Effector memory CD4-positive, alpha-beta T cell (primary cell): Measurements from ENCODE around the gene LLGL1.

Experiments
- DNase-seq, 3 donors: peaks; one replicate each; pipeline ENCODE4 v3.0.0-alpha.2; 2020
- H3K27ac ChIP-seq: 2 replicates; pipeline ENCODE4 v1.7.0; 2013; ENCODE audit warnings: mild to moderate bottlenecking, low read length, moderate library complexity; ENCODE audit not compliant: insufficient read depth, poor library complexity, severe bottlenecking
- H3K27me3 ChIP-seq: replicated peaks from 2 replicates; pipeline ENCODE4 v1.7.0; 2013; ENCODE audit warnings: mild to moderate bottlenecking, low read length; ENCODE audit not compliant: insufficient read depth, control insufficient read depth, poor library complexity, severe bottlenecking
- H3K36me3 ChIP-seq: 2 replicates; pipeline ENCODE4 v1.7.0; 2013; ENCODE audit warnings: mild to moderate bottlenecking, low read length, moderate library complexity; ENCODE audit not compliant: control insufficient read depth, insufficient read depth
- H3K4me1 ChIP-seq: 2 replicates; pipeline ENCODE4 v1.7.0; 2013; ENCODE audit warnings: low read length, mild to moderate bottlenecking; ENCODE audit not compliant: control insufficient read depth, insufficient read depth, poor library complexity, severe bottlenecking
- H3K4me3 ChIP-seq: 2 replicates; pipeline ENCODE4 v1.7.0; 2013; ENCODE audit warnings: low read length, low read depth, mild to moderate bottlenecking; ENCODE audit not compliant: insufficient read depth, poor library complexity, severe bottlenecking
- H3K9me3 ChIP-seq: 2 replicates; pipeline ENCODE4 v1.7.0; 2013; ENCODE audit warnings: mild to moderate bottlenecking, low read length, moderate library complexity; ENCODE audit not compliant: control insufficient read depth

LLGL1 gene

DNA sequence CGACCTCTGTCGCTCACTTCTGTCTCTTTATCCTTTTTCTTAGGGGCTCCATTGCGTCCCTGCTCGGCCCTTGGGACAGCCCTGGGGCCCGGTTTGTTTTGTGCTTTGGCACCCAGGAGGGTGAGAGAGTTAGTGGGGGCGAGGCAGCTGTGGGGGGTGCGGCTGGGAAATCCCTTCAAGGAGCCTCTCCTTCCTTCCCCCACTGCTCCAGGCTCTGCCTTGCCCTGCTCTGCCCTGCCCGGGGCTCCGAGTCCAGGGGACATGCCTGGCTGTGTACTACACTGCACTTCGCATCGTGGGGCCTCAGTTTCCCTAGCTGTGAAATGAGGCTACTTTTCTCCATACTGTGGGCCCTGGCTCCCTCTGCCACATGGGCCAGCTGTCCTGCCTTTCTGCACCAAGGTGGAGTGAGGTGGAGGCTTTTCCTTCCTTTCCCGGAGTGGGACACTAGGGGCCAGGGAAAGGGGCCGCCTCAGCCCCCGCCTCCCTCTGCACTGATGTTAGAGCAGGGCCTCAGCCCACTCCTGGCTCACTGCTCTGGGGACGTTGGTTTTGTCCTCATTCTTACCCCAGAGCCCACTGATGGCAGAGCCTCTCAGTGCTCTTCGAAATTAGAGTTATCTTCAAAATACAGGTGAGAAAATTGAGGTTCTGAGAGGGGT, 980 bp downstream of the LLGL1 start:
- peak overlapping the region; percentile 50 for H3K27ac ChIP-seq
- no peaks in the 10 kb centered on the region for H3K27me3 ChIP-seq
- H3K4me1 ChIP-seq = peaks cover 18% of the 10 kb centered on the region
- DNase-seq = no peak
- H3K4me3 ChIP-seq = peak overlapping the region; percentile 66
- H3K9me3 ChIP-seq = no peaks in the 10 kb centered on the region
- no peaks in the 10 kb centered on the region for H3K36me3 ChIP-seq

- Histone ChIP-seq H3K27me3 (no peaks in the 10 kb centered on the region), H3K4me3 (no peak overlapping the region), H3K27ac (no peak overlapping the region), H3K36me3 (peaks cover 3% of the 10 kb centered on the region), H3K4me1 (peaks cover 18% of the 10 kb centered on the region), H3K9me3 (no peaks in the 10 kb centered on the region)
- no peak for DNase-seq
Measured at GRCh38 chr17:18227635-18228034, 2.2 kb downstream of the LLGL1 start.

DNA sequence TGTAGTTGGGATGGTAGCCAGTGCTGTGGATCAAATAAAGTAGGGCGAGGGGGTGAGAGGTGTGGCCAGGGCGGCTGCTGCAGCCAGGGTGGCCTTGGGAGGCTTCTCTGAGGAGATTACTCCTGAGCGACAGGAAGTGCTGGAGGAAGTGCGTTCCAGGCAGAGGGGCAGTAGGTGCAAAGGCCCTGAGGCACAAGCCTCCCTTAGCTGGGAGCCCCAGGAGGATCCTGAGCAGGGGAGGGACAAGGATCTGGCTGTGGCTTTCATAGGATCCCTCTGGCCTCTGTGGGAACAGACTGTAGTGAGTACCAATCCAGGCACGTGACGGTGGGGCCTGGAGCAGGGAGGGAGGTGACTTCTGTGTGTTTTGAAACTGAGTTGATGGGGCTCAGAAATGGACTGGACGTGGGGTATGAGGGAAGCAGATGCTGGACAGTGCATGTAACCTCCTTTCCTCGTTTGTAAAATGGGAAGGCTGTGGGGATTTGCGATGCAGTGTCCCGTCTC, 2.8 kb downstream of the LLGL1 start:
- Histone ChIP-seq H3K9me3 (no peaks in the 10 kb centered on the region), H3K27ac (no peak overlapping the region), H3K4me3 (no peak overlapping the region), H3K36me3 (peaks cover 9% of the 10 kb centered on the region), H3K27me3 (no peaks in the 10 kb centered on the region), H3K4me1 (peaks cover 18% of the 10 kb centered on the region)
- DNase-seq = no peak

DNA sequence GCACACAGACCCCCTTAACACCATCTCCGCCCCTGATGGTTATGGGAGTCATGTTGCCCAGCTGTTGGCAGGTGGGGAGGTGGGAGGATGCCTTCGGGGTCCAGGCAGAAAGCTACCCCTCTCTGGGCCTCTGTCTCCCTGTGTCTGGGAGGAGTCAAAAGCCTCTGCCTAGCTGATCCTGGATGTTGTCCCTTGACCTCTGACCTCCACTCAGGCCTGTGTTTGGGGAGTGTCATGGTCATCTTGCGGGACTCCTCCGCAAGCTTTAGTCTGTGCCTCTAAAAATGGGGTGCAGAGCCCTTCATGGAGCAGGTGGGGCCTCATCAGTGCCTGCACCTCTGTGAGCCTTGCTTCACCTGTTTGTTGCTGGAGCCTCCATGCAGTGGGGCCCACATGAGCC, 3.8 kb downstream of the LLGL1 start:
- Histone ChIP-seq H3K27ac (no peak overlapping the region), H3K9me3 (no peaks in the 10 kb centered on the region), H3K27me3 (no peaks in the 10 kb centered on the region), H3K36me3 (peaks cover 19% of the 10 kb centered on the region), H3K4me3 (no peak overlapping the region), H3K4me1 (peaks cover 18% of the 10 kb centered on the region)
- DNase-seq = no peak

DNA sequence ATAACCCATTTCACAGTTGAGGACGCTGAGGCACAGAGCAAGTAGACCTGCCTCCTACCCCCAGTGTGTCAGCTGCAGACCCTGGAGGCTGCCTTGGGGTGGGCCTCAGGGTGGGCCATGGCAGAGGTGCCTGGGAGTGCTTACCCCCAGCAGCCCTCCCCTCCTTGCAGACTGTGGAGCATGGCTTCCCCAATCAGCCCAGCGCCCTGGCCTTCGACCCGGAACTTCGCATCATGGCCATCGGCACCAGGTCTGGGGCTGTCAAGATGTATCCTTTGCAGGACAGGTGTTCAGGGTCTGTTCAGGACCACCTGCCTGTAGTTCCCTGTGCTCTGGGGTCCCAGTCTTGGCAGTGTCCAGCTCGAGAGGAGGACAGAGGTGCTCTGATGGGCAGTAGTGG, 4.3 kb downstream of the LLGL1 start:
- no peak for DNase-seq
- Histone ChIP-seq H3K36me3 (peaks cover 24% of the 10 kb centered on the region), H3K9me3 (no peaks in the 10 kb centered on the region), H3K27ac (no peak overlapping the region), H3K4me1 (peaks cover 16% of the 10 kb centered on the region), H3K4me3 (no peak overlapping the region), H3K27me3 (no peaks in the 10 kb centered on the region)

- no peaks in the 10 kb centered on the region for H3K9me3 ChIP-seq
- no peak overlapping the region for H3K27ac ChIP-seq
- H3K36me3 ChIP-seq = peaks cover 27% of the 10 kb centered on the region
- no peaks in the 10 kb centered on the region for H3K27me3 ChIP-seq
- no peak for DNase-seq
- H3K4me3 ChIP-seq = no peak overlapping the region
- H3K4me1 ChIP-seq = peaks cover 12% of the 10 kb centered on the region
Measured at GRCh38 chr17:18230288-18231141, 5.1 kb downstream of the LLGL1 start.

DNA sequence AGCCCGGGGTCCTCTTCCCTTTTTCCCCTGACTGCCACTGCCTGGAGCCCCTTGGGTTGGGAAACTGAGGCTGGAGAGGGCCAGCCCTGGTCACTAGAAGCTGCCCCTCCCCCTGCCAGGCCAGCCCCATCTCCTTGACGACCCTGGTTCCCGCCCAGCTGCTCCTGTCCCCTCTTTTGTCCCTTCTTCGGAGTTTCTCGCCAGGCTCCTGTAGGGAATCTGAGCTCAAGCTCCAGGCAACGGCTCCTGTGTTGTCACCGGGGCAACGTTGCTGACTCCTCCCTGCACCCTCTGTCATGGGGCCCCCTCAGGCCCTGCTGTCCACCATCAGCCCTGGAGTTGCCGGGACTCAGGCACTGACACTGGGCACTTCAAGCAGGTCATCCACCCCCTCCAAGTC, 5.7 kb downstream of the LLGL1 start:
- H3K4me1 ChIP-seq = peaks cover 10% of the 10 kb centered on the region
- H3K9me3 ChIP-seq = no peaks in the 10 kb centered on the region
- DNase-seq = no peak
- no peak overlapping the region for H3K4me3 ChIP-seq
- no peaks in the 10 kb centered on the region for H3K27me3 ChIP-seq
- peaks cover 27% of the 10 kb centered on the region for H3K36me3 ChIP-seq
- no peak overlapping the region for H3K27ac ChIP-seq

DNA sequence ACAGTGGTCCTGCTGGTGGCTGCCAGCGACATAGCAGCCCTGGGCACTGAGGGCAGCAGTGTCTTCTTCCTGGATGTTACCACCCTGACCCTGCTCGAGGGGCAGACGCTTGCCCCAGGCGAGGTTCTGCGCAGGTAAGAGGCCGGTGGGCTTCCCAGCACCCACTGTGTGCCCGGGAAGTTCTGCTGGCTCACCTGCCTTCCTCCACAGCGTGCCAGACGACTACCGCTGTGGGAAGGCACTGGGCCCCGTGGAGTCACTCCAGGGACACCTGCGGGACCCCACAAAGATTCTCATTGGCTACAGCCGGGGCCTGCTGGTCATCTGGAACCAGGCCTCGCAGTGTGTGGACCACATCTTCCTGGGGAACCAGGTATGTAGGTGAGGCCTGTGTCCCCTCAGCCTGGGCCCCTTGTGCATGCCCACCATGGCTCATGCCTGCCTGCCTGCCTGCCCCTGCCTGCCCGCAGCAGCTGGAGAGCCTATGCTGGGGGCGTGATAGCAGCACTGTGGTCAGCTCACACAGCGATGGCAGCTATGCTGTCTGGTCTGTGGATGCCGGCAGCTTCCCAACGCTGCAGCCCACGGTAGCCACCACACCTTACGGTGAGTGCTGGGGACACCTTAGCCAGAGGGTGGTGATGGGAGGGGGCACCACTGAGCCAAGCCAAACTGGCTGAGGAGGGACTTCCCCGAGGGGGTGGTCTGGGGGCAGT, 8.5 kb downstream of the LLGL1 start:
- Histone ChIP-seq H3K36me3 (peaks cover 37% of the 10 kb centered on the region), H3K4me3 (no peak overlapping the region), H3K27ac (no peak overlapping the region)

GRCh38 chr17:18234853-18235380, 9.5 kb downstream of the LLGL1 start:
- Histone ChIP-seq H3K4me1 (no peaks in the 10 kb centered on the region), H3K9me3 (no peaks in the 10 kb centered on the region), H3K4me3 (no peak overlapping the region), H3K27ac (no peak overlapping the region), H3K27me3 (no peaks in the 10 kb centered on the region), H3K36me3 (peaks cover 40% of the 10 kb centered on the region)
- no peak for DNase-seq

More for the DNA sequence above, 8.5 kb downstream of the LLGL1 start:
- no peak for DNase-seq
- H3K27me3 ChIP-seq = no peaks in the 10 kb centered on the region
- no peaks in the 10 kb centered on the region for H3K9me3 ChIP-seq
- H3K4me1 ChIP-seq = no peaks in the 10 kb centered on the region
